Left lobe of liver (tissue), 2 donors: ENCODE results near the gene IGDCC3. TPM values are rescaled to one million over a fixed set of nuclear protein-coding genes. Genes with fewer than 3 reads are reported as not detected.
A peak's percentile ranks its signal among the peaks of the same experiment; 100 is the strongest.

Experiments used
- ATAC-seq: fragments of 200-7000 bp; cut with Tn5 transposase; one replicate; pipeline ENCODE4 v1.9.1; 2020; ENCODE audit warnings: mild to moderate bottlenecking, moderate library complexity
- DNase-seq: peaks from one replicate; pipeline ENCODE4 v3.0.0-alpha.2; 2020; ENCODE audit warnings: low spot score
- total RNA-seq: library from RNA; stranded (reverse); gene quantifications from one replicate; pipeline ENCODE4 v1.2.1, GENCODE V29; 2021
- donor health status: DM: no; HTN: no; CAD: no; lungs with moderate emphysema.
- donor health status: DM: no; HTN: yes; CAD: no.

IGDCC3 gene
- total RNA-seq, 1 donor from 2014 or later = 0.23 TPM

DNA sequence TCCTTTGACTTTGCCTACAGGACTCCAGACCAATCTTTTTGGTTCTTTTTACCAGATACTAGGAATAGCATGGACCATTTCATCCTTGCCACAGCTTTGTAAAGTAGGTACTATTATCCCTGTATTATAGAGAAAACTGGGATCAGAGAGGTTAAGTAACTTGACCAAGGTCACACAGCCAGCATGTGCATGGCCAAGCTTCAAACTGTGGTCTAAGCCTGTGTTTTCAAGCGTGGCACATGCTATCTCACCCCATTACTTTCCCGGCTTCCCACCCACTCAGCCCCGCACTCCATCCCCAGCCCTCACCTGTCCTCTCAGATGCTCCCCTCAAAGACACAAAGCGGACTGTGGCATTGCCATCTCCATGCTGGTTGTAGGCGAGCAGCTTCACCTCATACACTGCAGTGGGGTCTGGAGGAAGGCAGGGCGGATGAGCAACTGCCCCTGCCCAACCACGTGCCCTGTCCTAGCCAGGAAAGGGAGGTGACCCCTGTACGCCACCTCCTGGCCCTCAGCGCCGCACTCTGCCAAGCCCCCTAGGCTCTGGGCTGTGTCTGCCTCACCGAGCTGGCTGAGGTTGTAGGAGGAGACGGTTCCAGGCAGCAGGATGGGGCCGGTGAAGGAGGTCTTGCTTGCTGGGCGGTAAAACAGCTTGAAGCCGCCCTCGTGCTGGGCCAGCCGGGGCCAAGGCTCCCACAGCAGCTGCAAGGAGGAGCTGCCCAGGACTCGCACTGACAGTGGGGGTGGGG is 47.6 kb downstream of the IGDCC3 start:
- no peak for DNase-seq
- ATAC-seq = no peak

DNA sequence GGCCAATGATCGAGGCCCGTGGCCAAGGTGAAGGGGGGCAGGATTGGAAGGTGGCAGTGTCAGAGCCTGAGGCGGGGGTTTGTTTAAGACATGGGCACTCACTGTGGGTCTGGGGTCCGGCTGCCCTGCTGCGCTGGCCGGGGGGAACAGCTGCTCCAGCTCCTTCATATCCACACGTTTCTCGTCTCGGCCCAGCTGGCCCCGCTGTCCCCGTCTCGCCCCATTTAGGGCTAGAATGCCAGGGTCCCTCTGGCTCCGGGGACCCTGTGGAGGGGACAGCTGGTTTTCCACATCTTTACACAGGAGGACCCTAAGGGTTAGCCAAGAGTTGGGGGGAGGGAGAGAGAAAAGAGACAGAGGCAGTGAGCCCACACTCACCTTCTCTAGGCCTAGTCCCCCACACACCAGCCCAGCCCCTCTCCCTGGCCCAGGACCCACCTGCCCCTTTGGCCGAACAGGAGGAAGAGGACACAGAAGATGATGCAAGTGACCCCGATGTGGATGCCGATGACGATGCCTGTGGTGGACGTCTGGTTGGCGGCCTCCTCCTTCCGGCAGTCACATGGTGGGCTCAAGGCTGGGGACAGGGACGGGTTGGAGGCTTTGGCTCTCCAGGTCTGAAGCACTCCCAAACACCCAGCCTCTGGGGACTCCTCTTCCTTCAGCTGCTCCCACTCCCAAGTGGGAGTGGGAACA is 48.4 kb downstream of the IGDCC3 start:
- DNase-seq (no peak), ATAC-seq (no peak)

GRCh38 chr15:65328506-65329287 is 49.1 kb downstream of the IGDCC3 start:
- ATAC-seq (no peak), DNase-seq (no peak)

DNA sequence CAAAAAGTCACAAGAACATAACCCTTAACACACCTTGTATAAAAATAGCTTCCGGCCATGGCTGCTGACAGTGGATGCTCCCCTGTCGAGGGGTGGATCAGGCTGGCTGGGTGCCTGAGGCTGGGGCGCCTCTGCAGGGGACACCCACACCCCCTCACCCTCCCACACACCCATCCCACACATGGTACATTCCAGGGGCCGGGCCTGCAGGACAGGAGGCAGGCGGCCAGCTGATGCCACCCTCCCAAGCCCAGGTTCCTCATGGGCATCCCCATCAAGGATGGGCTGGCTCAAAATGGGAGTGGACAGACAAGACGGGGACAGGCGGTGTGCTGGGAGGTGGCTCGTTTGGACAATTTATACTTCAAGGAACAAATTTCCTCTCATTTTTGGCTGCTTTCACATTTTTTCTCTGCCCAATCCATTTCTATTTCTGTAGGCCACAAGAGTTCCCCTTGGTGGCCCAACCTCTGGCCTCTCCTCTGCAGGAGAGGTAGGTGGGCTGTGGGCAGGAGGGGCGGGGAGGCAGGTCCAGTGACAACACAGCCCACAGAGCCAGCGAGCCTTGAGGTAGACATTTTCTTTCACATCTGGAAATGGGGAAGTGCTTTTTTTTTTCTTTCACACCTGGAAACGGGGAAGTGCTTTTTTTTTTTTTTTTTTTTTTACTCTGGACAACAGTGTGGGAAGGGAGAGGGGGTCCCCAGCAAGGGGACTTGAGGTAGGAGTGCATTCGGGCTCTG is 50.0 kb downstream of the IGDCC3 start:
- ATAC-seq (no peak), DNase-seq (no peak)

- ATAC-seq = no peak
These were observed 51.0 kb downstream of the IGDCC3 start for GRCh38 chr15:65326818-65327217.

DNA sequence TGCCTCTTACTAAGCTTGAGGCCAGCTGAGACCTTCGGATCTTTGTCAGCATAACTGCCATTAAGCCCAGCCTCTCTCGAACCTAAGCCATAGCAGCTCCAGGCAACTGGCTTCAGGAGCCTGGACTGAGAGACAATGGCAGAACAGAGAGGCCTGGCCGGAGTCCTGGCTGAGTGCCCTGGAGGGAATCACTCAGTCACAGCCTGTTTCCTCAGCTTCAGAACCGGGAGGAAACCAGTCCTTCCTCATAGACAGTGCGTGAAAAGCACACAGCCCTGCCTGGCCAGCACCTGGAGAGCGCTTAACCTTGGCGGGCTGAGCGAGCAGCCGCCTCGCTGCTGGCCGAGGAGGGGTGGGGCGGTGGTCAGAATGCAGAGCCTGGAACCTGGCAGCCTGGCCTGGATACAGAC is 51.7 kb downstream of the IGDCC3 start:
- ATAC-seq = peak; percentile 57
- DNase-seq = no peak

More at GRCh38 chr15:65326818-65327217, 51.0 kb downstream of the IGDCC3 start:
- DNase-seq = no peak

DNA sequence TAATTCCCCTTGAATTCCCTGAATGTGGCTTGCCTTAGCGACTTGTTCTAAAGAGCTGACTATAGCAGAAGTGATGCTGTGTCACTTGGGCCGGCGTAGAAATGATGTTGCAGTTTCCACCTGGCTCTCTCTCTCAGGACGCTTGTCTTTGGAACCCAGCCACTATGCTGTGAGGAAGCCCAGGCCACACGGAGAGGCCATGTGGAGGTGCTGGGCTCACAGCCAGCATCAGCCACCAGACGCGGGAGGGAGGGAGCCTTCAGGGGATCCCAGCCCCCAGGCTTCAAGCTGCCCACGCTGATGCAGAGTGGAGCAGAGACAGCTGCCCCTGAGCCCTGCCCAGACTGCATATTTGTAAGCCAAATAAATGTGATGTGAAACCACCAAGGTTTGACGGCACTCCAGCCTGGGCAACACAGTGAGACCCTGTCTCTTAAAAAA is 54.7 kb downstream of the IGDCC3 start:
- peak; percentile 39 for ATAC-seq
- DNase-seq = peak; percentile 54

DNA sequence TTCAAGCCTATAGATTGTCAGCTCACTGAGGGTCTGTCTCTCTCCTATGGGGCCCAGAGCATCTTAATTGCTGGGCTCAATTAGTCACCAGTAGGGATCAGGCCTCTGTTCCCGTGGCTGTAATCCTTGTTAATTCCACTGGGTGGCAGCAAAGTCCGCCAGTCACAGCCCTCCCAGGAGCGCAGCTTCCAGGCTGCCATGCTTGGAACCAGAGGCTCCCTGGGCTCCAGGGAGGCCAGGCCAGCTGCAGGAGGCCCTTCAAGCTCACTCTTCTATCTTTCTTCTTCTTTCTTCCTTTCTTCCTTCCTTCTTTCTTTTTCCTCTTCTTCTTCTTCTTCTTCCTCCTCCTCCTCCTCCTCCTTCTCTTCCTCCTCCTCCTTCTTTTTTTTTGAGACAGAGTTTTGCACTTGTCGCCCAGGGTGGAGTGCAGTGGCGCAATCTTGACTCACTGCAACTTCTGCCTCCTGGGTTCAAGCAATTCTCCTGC is 58.9 kb downstream of the IGDCC3 start:
- DNase-seq = peak; percentile 75
- ATAC-seq = peak; percentile 99

DNA sequence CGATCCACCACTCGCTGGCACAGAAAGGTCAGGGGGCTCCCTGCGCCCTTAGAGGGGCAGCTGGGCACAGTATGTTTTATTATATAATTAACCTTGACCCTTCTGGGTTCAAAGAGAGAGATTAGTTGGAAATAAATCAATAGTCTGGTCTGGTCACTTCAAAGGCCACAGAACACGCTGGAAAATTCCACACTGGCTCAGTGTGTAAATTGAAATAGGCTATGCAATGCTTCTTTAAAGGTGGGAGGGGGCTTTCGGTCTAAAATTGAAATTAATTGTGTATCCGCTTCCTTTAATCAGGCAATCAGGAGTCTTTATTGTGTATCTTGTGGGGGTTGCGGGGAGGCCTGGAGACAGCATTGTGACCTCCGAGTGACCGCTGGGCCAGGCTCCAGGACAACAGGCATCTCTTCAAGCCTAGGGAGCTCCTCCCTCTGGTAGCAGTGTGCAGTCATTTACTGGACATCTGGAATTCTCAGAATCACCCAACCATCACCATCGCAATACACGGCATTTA is 65.3 kb downstream of the IGDCC3 start:
- peak; percentile 88 for ATAC-seq

GRCh38 chr15:65311760-65312159 is 66.0 kb downstream of the IGDCC3 start:
- DNase-seq (peak; percentile 67), ATAC-seq (peak; percentile 73)

More for the DNA sequence above, 65.3 kb downstream of the IGDCC3 start:
- DNase-seq = peak; percentile 80

GRCh38 chr15:65310431-65311137 is 67.2 kb downstream of the IGDCC3 start:
- ATAC-seq (no peak), DNase-seq (no peak)

DNA sequence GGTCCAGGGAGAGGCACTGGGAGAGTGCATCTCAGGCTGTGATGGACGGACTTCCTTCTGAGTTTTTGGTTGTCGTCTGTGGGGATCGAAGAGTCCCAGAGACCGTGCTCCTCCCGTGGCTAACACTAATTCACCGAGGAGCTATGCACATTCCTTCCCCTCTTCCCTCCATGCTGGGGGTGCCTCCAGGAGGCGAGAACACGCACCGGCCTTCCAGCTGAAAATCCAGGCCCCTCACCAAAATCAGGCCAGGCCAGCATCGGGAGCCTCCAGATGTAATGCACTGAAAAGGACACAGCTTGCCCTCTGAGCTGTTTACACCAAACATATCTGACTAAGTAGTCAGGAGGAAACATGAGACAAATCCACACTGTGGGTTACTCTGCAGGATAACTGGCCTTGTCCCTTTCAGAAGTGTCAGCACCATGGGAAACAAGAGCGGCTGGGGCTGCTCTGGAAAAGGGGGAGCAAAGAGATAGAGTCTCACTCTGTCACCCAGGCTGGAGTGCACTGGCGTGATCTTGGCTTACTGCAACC is 67.9 kb downstream of the IGDCC3 start:
- ATAC-seq (no peak), DNase-seq (no peak)

DNA sequence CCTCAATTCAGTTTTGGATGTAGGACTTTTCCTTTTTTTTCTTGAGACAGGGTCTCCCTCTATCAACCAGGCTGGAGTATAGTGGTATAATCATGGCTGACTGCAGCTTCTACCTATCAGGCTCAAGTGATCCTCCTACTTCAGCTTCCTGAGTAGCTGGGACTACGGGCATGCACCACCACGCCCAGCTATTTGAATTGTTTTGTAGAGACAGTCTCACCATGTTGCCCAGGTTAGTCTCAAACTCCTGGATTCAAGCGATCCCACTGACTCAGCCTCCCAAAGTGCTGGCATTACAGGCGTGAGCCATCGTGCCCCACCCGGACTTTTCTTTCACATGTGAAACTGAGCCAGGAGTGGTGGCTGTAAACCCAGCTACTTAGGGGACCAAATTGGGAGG is 69.8 kb downstream of the IGDCC3 start:
- ATAC-seq = no peak

GRCh38 chr15:65306551-65306950 is 71.3 kb downstream of the IGDCC3 start:
- no peak for DNase-seq

More for the DNA sequence above, 69.8 kb downstream of the IGDCC3 start:
- no peak for DNase-seq

DNA sequence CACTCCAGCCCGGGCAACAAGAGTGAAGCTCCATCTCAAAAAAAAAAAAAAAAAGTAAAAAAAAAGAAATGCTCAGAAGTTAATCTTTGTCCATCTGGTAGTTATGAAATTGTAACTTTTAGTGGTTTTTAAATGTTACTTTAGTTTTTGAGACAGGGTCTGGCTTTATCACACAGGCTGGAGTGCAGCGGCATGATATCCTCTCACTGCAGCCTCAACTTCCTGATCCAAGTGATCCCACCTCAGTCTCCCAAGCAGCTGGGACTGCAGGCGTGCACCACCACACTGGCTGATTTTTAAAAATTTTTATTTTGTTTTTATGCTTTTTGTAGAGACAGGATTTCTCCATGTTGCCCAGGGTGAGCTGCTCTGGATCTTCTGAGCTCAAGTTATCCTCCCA is 72.0 kb downstream of the IGDCC3 start:
- ATAC-seq = no peak
- no peak for DNase-seq

More at GRCh38 chr15:65306551-65306950, 71.3 kb downstream of the IGDCC3 start:
- no peak for ATAC-seq

DNA sequence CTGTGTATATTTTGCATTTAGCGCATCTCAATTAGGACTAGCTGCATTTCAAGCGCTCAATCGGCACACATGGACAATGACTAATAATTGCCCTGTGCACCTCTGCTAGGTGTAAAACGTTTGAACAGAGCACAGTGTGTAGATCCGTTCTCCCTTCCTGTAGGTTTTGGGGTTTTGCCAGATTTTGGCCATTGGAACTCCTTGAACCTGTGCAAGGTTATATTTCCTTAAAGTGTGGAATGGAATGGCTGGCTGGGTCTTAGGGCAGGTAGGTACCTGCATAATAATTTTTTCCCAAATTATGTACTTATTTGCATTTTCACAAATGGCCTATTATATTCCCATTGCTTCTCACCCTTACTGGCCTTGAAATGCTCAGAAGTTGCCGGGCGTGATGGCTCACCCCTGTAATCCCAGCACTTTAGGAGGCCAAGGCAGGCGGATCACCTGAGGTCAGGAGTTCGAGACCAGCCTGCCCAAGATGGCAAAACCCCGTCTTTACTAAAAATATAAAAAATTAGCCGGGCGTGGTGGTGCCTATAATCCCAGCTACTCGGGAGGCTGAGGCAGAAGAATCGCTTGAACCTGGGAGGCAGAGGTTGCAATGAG is 72.5 kb downstream of the IGDCC3 start:
- DNase-seq (no peak), ATAC-seq (peak; percentile 18)

DNA sequence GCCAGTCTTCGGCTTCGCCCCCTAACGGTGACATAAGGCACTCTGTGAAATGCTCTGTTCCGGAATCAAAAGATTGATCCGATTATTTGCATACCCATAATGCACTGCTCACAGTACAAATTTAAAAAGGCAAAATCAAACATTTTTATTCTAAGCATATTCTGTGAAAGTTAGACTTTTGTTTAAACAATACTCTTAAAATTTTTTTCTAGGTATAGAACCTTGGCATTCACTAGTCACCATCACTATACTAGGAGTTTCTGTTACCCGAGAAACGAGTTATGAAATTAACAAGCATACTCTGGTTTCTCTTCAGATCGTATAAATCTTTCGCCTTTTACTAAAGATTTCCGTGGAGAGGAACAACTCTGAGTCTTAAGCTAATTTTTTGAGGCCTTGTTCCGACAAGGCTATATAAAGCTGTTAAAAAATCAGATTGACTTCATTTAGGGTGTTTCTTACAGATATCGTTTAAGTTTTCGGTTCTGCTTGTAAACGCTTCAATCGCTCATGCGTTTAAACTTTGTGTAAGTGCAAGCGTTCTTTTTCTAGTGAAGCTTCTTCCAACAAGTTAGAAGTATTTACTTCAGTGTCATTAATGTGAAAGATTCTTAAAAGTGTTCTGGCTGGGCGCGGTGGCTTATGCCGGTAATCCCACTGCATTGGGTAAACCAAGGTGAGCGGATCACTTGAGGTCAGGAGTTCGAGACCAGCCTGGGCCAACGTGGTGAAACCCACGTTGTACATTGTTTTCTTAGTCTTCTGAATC is 73.2 kb downstream of the IGDCC3 start, which contains the start of gene RNU5B-1:
Gene RNU5B-1 (plus strand): TSS at position 297 of the 769 bp plus-strand sequence.
- DNase-seq (peak; percentile 77), ATAC-seq (peak; percentile 88)
